ENCODE results near the gene OSBPL8. TPM values are rescaled to one million over a fixed set of nuclear protein-coding genes. Genes with fewer than 3 reads are reported as not detected.
A peak's percentile ranks its signal among the peaks of the same experiment; 100 is the strongest.

Gene OSBPL8
- total and polyA plus RNA-seq, 9 of the 15 experiments (the other 6 are each of a cell fraction or from before 2014, with no cell fraction given), result 17.4 to 82.7 (median 42.8) TPM

DNA sequence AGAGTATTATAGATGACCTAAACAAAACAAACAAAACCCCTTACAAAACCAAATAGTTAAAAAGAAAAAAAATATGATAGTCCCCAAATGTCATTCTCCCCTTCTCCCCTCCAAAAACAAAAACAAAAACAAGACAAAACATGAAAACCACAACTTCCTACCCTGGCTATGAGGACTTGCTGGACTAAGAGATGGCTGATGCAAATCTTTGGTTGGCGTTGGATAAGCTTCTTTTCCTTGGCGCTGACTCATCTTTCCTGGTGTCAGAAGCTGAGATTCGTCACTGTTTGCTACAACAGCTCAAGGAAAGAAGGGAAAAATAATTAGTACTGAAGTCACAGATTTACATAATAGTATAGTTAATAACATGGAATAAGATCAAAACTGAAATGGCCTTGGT lies 108.9 kb downstream of the OSBPL8 start (continued):
- TF ChIP-seq RBBP5 (IDR thresholded peaks at IDR 0.05; ENCODE audit: borderline replicate concordance, insufficient read depth, low read length, poor library complexity, severe bottlenecking), result no peak
- TF ChIP-seq CEBPB (tag; IDR thresholded peaks at IDR 0.05), result no peak
- TF ChIP-seq SMARCA4 (IDR thresholded peaks at IDR 0.05), result peak; percentile 71
- TF ChIP-seq ETV6 (IDR thresholded peaks at IDR 0.05; ENCODE audit: borderline replicate concordance in 1 of 2, low read depth in 2 of 2, low read length in 1 of 2), result no peak
- no peak for TF ChIP-seq ETV6 (CRISPR knock-in tag; IDR thresholded peaks at IDR 0.05; ENCODE audit: borderline replicate concordance)
- no peak for TF ChIP-seq SP1 (CRISPR knock-in tag; IDR thresholded peaks at IDR 0.05)
- no peak for TF ChIP-seq ZNF121 (CRISPR knock-in tag; conservative IDR thresholded peaks at IDR 0.05)
- TF ChIP-seq DMBX1 (CRISPR knock-in tag; IDR thresholded peaks at IDR 0.05; ENCODE audit: borderline replicate concordance), result no peak
- no peak for TF ChIP-seq SLC30A9 (CRISPR knock-in tag; IDR thresholded peaks at IDR 0.05)
- TF ChIP-seq, protein P1, sequence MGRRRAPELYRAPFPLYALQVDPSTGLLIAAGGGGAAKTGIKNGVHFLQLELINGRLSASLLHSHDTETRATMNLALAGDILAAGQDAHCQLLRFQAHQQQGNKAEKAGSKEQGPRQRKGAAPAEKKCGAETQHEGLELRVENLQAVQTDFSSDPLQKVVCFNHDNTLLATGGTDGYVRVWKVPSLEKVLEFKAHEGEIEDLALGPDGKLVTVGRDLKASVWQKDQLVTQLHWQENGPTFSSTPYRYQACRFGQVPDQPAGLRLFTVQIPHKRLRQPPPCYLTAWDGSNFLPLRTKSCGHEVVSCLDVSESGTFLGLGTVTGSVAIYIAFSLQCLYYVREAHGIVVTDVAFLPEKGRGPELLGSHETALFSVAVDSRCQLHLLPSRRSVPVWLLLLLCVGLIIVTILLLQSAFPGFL (CRISPR knock-in tag; IDR thresholded peaks at IDR 0.05), result no peak
- no peak for TF ChIP-seq ZNF785 (CRISPR knock-in tag; IDR thresholded peaks at IDR 0.05)
- no peak for TF ChIP-seq ZNF644 (tag; IDR thresholded peaks at IDR 0.05; ENCODE audit: low read depth)
- no peak for TF ChIP-seq ZNF584 (CRISPR knock-in tag; IDR thresholded peaks at IDR 0.05; ENCODE audit: low read depth)
- no peak for TF ChIP-seq BDP1 (IDR thresholded peaks at IDR 0.05; ENCODE audit: insufficient read depth, insufficient read length)
- no peak for TF ChIP-seq IRF1 (CRISPR knock-in tag; IDR thresholded peaks at IDR 0.05; ENCODE audit: borderline replicate concordance)
- TF ChIP-seq TRIM28 (IDR thresholded peaks at IDR 0.05), result no peak
- peak; percentile 86 for TF ChIP-seq C11orf30 (IDR thresholded peaks at IDR 0.05; ENCODE audit: low read depth)
- no peak for TF ChIP-seq BRCA1 (IDR thresholded peaks at IDR 0.05)
- no peak for TF ChIP-seq BRCA1 (CRISPR knock-in tag; IDR thresholded peaks at IDR 0.05)
- TF ChIP-seq EP400 (IDR thresholded peaks at IDR 0.05), result 0 out of 2 replicates have a peak, but pooled peaks have one; percentile 26
- TF ChIP-seq, protein P2, sequence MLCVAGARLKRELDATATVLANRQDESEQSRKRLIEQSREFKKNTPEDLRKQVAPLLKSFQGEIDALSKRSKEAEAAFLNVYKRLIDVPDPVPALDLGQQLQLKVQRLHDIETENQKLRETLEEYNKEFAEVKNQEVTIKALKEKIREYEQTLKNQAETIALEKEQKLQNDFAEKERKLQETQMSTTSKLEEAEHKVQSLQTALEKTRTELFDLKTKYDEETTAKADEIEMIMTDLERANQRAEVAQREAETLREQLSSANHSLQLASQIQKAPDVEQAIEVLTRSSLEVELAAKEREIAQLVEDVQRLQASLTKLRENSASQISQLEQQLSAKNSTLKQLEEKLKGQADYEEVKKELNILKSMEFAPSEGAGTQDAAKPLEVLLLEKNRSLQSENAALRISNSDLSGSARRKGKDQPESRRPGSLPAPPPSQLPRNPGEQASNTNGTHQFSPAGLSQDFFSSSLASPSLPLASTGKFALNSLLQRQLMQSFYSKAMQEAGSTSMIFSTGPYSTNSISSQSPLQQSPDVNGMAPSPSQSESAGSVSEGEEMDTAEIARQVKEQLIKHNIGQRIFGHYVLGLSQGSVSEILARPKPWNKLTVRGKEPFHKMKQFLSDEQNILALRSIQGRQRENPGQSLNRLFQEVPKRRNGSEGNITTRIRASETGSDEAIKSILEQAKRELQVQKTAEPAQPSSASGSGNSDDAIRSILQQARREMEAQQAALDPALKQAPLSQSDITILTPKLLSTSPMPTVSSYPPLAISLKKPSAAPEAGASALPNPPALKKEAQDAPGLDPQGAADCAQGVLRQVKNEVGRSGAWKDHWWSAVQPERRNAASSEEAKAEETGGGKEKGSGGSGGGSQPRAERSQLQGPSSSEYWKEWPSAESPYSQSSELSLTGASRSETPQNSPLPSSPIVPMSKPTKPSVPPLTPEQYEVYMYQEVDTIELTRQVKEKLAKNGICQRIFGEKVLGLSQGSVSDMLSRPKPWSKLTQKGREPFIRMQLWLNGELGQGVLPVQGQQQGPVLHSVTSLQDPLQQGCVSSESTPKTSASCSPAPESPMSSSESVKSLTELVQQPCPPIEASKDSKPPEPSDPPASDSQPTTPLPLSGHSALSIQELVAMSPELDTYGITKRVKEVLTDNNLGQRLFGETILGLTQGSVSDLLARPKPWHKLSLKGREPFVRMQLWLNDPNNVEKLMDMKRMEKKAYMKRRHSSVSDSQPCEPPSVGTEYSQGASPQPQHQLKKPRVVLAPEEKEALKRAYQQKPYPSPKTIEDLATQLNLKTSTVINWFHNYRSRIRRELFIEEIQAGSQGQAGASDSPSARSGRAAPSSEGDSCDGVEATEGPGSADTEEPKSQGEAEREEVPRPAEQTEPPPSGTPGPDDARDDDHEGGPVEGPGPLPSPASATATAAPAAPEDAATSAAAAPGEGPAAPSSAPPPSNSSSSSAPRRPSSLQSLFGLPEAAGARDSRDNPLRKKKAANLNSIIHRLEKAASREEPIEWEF (CRISPR knock-in tag; IDR thresholded peaks at IDR 0.05), result no peak
- no peak for TF ChIP-seq MEF2A (IDR thresholded peaks at IDR 0.05; ENCODE audit: control insufficient read depth, low read depth, low read length)
- no peak for TF ChIP-seq BCOR (IDR thresholded peaks at IDR 0.05)
- TF ChIP-seq MXI1 (IDR thresholded peaks at IDR 0.05; ENCODE audit: low read depth, low read length), result no peak
